ENCODE data around the gene CACNA1H.

GRCh38 chr16:1256874-1257322 lies 104.0 kb downstream of the CACNA1H start:
- TF ChIP-seq, protein P1, sequence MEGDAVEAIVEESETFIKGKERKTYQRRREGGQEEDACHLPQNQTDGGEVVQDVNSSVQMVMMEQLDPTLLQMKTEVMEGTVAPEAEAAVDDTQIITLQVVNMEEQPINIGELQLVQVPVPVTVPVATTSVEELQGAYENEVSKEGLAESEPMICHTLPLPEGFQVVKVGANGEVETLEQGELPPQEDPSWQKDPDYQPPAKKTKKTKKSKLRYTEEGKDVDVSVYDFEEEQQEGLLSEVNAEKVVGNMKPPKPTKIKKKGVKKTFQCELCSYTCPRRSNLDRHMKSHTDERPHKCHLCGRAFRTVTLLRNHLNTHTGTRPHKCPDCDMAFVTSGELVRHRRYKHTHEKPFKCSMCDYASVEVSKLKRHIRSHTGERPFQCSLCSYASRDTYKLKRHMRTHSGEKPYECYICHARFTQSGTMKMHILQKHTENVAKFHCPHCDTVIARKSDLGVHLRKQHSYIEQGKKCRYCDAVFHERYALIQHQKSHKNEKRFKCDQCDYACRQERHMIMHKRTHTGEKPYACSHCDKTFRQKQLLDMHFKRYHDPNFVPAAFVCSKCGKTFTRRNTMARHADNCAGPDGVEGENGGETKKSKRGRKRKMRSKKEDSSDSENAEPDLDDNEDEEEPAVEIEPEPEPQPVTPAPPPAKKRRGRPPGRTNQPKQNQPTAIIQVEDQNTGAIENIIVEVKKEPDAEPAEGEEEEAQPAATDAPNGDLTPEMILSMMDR (IDR thresholded peaks at IDR 0.05; ENCODE audit: insufficient read depth, low read length, poor library complexity, severe bottlenecking) = no peak
- no peak for TF ChIP-seq EZH2phosphoT487 (conservative IDR thresholded peaks at IDR 0.05; ENCODE audit: low read length)

All from SU-DHL-6 (cell line).